Upper lobe of left lung (tissue), 6 donors: Measurements from ENCODE around the gene CDK11A. TPM values are rescaled to one million over a fixed set of nuclear protein-coding genes. Genes with fewer than 3 reads are reported as not detected.

Source experiments
- ATAC-seq, 2 donors: fragments of 200-7000 bp; cut with Tn5 transposase; one replicate each; pipeline ENCODE4 v1.9.1; 2022; ENCODE audit warnings: mild to moderate bottlenecking in 2 of 2, moderate library complexity in 2 of 2; ENCODE audit not compliant: low FRiP score in 2 of 2
- DNase-seq, 2 donors: peaks; one replicate each; pipeline ENCODE4 v3.0.0-alpha.2; 2019 to 2020
- H3K27ac ChIP-seq, 4 donors: fragments of 200-600 bp; sonication (generic); one replicate each; pipeline ENCODE4 v1.5.1; 2016 to 2019
- H3K27me3 ChIP-seq, 4 donors: fragments of 200-600 bp; sonication (generic); one replicate each; pipeline ENCODE4 v1.5.1; 2017 to 2019
- H3K36me3 ChIP-seq, 4 donors: fragments of 200-600 bp; sonication (generic); one replicate each; pipeline ENCODE4 v1.5.1; 2016 to 2019
- H3K4me1 ChIP-seq, 4 donors: fragments of 200-600 bp; sonication (generic); one replicate each; pipeline ENCODE4 v1.5.1; 2018 to 2019
- H3K4me3 ChIP-seq, 4 donors: fragments of 200-600 bp; sonication (generic); one replicate each; pipeline ENCODE4 v1.5.1; 2017 to 2019; ENCODE audit warnings: mild to moderate bottlenecking in 2 of 4, moderate library complexity in 1 of 4
- H3K9me3 ChIP-seq, 4 donors: fragments of 200-600 bp; sonication (generic); one replicate each; pipeline ENCODE4 v1.5.1; 2018 to 2019
- CTCF ChIP-seq, 6 experiments: fragments of 450-650 bp in 4 of 6; fragments of 200-600 bp in 2 of 6; sonication (generic) in 2 of 6; IDR thresholded peaks; one replicate each; pipeline ENCODE4 v1.5.1; 2016 to 2019; ENCODE audit warnings: antibody characterized with exemption in 6 of 6
- EP300 ChIP-seq, 4 donors: sonication (generic); formaldehyde crosslinking; IDR thresholded peaks; one replicate each; pipeline ENCODE4 v1.5.1; 2017; ENCODE audit warnings: antibody characterized with exemption in 4 of 4, control low read depth in 2 of 4
- POLR2A ChIP-seq, 4 donors: fragments of 450-650 bp; IDR thresholded peaks; one replicate each; pipeline ENCODE4 v1.5.1; 2016 to 2017; ENCODE audit warnings: antibody characterized with exemption in 4 of 4, mild to moderate bottlenecking in 2 of 4
- POLR2AphosphoS5 ChIP-seq, 2 donors: sonication (generic); formaldehyde crosslinking; IDR thresholded peaks; one replicate each; pipeline ENCODE4 v1.5.1; 2017; ENCODE audit warnings: antibody characterized with exemption in 2 of 2
- WGBS, 2 donors: methylation state at CpG; one replicate each; pipeline ENCODE4 v1.1.5; 2017 to 2018; 5-methylcytosine and 5-hydroxymethylcytosine counted together
- total RNA-seq, 6 donors: library from RNA; depleted of rRNA in 4 of 6; stranded (reverse); fragments of >200 nt in 4 of 6; gene quantifications; one replicate each; pipeline versions ENCODE4 v1.1.0 to v1.2.1, GENCODE V29; 2016 to 2021
- donor health status: DM: no; HTN: no; CAD: no; lungs with moderate emphysema.
- donor health status: DM: no; HTN: yes; CAD: no; lungs with severe emphysema.

The CDK11A gene
- total RNA-seq, 6 donors from 2014 or later: 23.9 to 417 (median 54.5) TPM

DNA sequence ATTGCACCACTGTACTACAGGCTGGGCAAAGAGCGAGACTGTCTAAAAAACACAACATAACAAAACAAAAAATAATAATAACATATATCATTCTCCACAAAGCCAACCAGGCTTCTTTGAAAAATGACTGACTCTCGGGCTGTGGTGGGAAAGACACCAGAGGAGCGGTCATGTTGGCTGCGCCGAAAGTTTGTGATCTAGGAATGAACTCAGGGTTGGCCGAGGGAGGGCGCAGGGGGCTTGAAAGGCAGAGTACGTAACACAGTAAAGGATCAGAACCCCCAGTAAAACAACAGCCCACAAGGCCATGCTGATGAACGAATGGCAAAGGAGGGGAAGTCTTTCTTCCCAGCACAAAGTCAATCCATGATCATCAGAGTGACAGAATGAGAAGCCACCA lies 36.3 kb downstream of the CDK11A start:
- Histone ChIP-seq H3K9me3 (no peaks in the 10 kb centered on the region), H3K4me3 (no peak overlapping the region), H3K27me3 (no peaks in the 10 kb centered on the region), H3K36me3 (no peaks in the 10 kb centered on the region), H3K27ac (no peak overlapping the region), H3K4me1 (peaks cover 9 to 48% (median 12%) of the 10 kb centered on the region in 4 donors)
- ATAC-seq (no peak), DNase-seq (no peak)
- TF ChIP-seq EP300 (IDR thresholded peaks at IDR 0.05) (no peak), POLR2A (IDR thresholded peaks at IDR 0.05) (no peak), POLR2AphosphoS5 (IDR thresholded peaks at IDR 0.05) (no peak), CTCF (IDR thresholded peaks at IDR 0.05) (no peak)
- 88 to 92% methylated on average over 9 of the region's 9 CpGs for WGBS, 2 donors

- H3K27me3 ChIP-seq: no peaks in the 10 kb centered on the region
- 88 to 94% methylated on average over 19 to 28 of the region's 28 CpGs for WGBS, 2 donors
- DNase-seq: no peak
- H3K4me1 ChIP-seq: peaks cover 9 to 46% (median 12%) of the 10 kb centered on the region in 4 donors
- no peak for ATAC-seq
- peaks cover 0 to 5% (median 0%) of the 10 kb centered on the region in 4 donors for H3K36me3 ChIP-seq
- TF ChIP-seq CTCF (IDR thresholded peaks at IDR 0.05): no peak
- no peak for TF ChIP-seq POLR2AphosphoS5 (IDR thresholded peaks at IDR 0.05)
- TF ChIP-seq POLR2A (IDR thresholded peaks at IDR 0.05): no peak
- no peak for TF ChIP-seq EP300 (IDR thresholded peaks at IDR 0.05)
- H3K27ac ChIP-seq: no peak overlapping the region
- H3K4me3 ChIP-seq: no peak overlapping the region
- H3K9me3 ChIP-seq: no peaks in the 10 kb centered on the region
Observed at GRCh38 chr1:1684031-1684681, 40.0 kb downstream of the CDK11A start.

DNA sequence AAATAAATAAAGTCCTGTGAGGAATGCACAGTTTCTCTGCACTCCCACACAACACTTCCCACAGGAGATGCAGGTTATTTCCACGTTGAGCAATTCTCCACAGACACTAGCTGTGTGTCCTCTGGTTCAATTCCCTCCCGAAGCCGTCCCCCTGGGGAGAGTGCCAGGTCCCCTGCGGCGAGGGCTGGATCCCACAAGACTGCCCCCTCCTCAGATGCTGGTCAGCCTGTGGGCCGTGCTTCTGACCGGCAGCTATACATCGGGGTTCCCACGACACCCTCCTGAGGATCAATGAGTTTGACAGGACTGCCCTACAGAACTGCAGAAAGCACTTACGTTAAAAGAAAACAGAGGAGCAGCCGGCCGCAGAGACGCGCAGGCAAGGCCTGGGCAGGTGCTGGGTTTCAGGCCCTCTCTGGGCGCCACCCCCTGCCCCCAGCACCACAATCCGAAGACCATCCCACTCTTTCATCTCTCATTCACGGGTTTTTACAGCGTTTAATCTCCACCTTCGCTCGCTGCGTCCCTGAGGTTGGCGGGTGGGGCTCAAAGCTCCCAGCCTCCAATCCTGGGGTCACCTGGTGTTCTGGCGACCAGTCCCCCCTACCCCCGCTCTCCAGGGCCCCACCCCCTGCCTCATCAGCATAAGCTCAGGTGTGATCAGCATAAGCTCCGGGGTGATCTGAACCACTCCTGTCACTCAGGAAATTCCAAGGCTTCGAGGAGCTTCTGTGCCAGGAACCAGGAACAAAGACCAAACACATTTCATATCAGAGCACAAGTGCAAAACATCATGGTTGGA lies 40.9 kb downstream of the CDK11A start:
- ATAC-seq (no peak), DNase-seq (no peak)
- H3K27me3 ChIP-seq: no peaks in the 10 kb centered on the region
- no peak overlapping the region for H3K4me3 ChIP-seq
- H3K9me3 ChIP-seq: no peaks in the 10 kb centered on the region
- peak overlapping the region in 1 of 4 donors; percentile 1 for H3K27ac ChIP-seq
- peaks cover 0 to 5% (median 0%) of the 10 kb centered on the region in 4 donors for H3K36me3 ChIP-seq
- WGBS, 2 donors: 73 to 81% methylated on average over 20 to 26 of the region's 26 CpGs
- TF ChIP-seq EP300 (IDR thresholded peaks at IDR 0.05) (no peak), POLR2AphosphoS5 (IDR thresholded peaks at IDR 0.05) (no peak), POLR2A (IDR thresholded peaks at IDR 0.05) (no peak), CTCF (IDR thresholded peaks at IDR 0.05) (no peak)
- peaks cover 16 to 52% (median 19%) of the 10 kb centered on the region in 4 donors for H3K4me1 ChIP-seq

GRCh38 chr1:1680912-1681273 lies 43.3 kb downstream of the CDK11A start:
- no peak overlapping the region for H3K4me3 ChIP-seq
- ATAC-seq: no peak
- no peaks in the 10 kb centered on the region for H3K9me3 ChIP-seq
- H3K27ac ChIP-seq: no peak overlapping the region
- WGBS, 2 donors: 66 to 77% methylated on average over 9 to 11 of the region's 11 CpGs
- no peak for DNase-seq
- H3K27me3 ChIP-seq: no peaks in the 10 kb centered on the region
- H3K36me3 ChIP-seq: peaks cover 0 to 7% (median 0%) of the 10 kb centered on the region in 4 donors
- TF ChIP-seq CTCF (IDR thresholded peaks at IDR 0.05) (no peak), POLR2AphosphoS5 (IDR thresholded peaks at IDR 0.05) (no peak), POLR2A (IDR thresholded peaks at IDR 0.05) (no peak), EP300 (IDR thresholded peaks at IDR 0.05) (no peak)
- peaks cover 10 to 48% (median 13%) of the 10 kb centered on the region in 4 donors for H3K4me1 ChIP-seq
